Measurements from ENCODE around the gene CIAPIN1.

Gene CIAPIN1

GRCh38 chr16:57419506-57419905 lies 27.7 kb downstream of the CIAPIN1 start:
- no peak for TF ChIP-seq CTCF (IDR thresholded peaks at IDR 0.05; ENCODE audit: low read depth, low read length, missing control alignments)
- in situ Hi-C loops (cut with HindIII; ENCODE audit: low sequenced_read_pairs), result loop anchor here (5.0 to 10.0 kb wide), 4 partner anchors 88 to 237 kb away; no protein-coding TSS in a partner anchor
- no peak overlapping the region for H3K4me3 ChIP-seq (ENCODE audit: low read depth, low read length)
- no peak for DNase-seq (ENCODE audit: low read depth)

- no peak for DNase-seq (ENCODE audit: low read depth)
- in situ Hi-C loops (cut with HindIII; ENCODE audit: low sequenced_read_pairs), result loop anchor here (5.0 to 10.0 kb wide), 4 partner anchors 91 to 234 kb away; no protein-coding TSS in a partner anchor
- H3K4me3 ChIP-seq (ENCODE audit: low read depth, low read length), result no peak overlapping the region
- no peak for TF ChIP-seq CTCF (IDR thresholded peaks at IDR 0.05; ENCODE audit: low read depth, low read length, missing control alignments)
Observed at GRCh38 chr16:57416084-57416483, 31.1 kb downstream of the CIAPIN1 start.

GRCh38 chr16:57413733-57414132 lies 33.5 kb downstream of the CIAPIN1 start:
- in situ Hi-C loops (cut with HindIII; ENCODE audit: low sequenced_read_pairs), result loop anchor here (10.0 kb wide), 2 partner anchors 89 to 119 kb away; no protein-coding TSS in a partner anchor
- DNase-seq (ENCODE audit: low read depth), result no peak
- no peak overlapping the region for H3K4me3 ChIP-seq (ENCODE audit: low read depth, low read length)
- no peak for TF ChIP-seq CTCF (IDR thresholded peaks at IDR 0.05; ENCODE audit: low read depth, low read length, missing control alignments)

- no peak for DNase-seq (ENCODE audit: low read depth)
- H3K4me3 ChIP-seq (ENCODE audit: low read depth, low read length), result no peak overlapping the region
- in situ Hi-C loops (cut with HindIII; ENCODE audit: low sequenced_read_pairs), result loop anchor here (10.0 kb wide), 2 partner anchors 89 to 119 kb away; no protein-coding TSS in a partner anchor
- TF ChIP-seq CTCF (IDR thresholded peaks at IDR 0.05; ENCODE audit: low read depth, low read length, missing control alignments), result no peak
Observed at GRCh38 chr16:57413301-57413730, 33.9 kb downstream of the CIAPIN1 start.

GRCh38 chr16:57412584-57412983 lies 34.6 kb downstream of the CIAPIN1 start:
- in situ Hi-C loops (cut with HindIII; ENCODE audit: low sequenced_read_pairs), result loop anchor here (10.0 kb wide), 2 partner anchors 88 to 118 kb away; no protein-coding TSS in a partner anchor
- no peak overlapping the region for H3K4me3 ChIP-seq (ENCODE audit: low read depth, low read length)
- no peak for TF ChIP-seq CTCF (IDR thresholded peaks at IDR 0.05; ENCODE audit: low read depth, low read length, missing control alignments)
- no peak for DNase-seq (ENCODE audit: low read depth)

GRCh38 chr16:57411362-57411976 lies 35.7 kb downstream of the CIAPIN1 start:
- DNase-seq (ENCODE audit: low read depth), result no peak
- no peak for TF ChIP-seq CTCF (IDR thresholded peaks at IDR 0.05; ENCODE audit: low read depth, low read length, missing control alignments)

More at GRCh38 chr16:57411362-57411976, 35.7 kb downstream of the CIAPIN1 start:
- in situ Hi-C loops (cut with HindIII; ENCODE audit: low sequenced_read_pairs), result loop anchor here (10.0 kb wide), 2 partner anchors 87 to 117 kb away; no protein-coding TSS in a partner anchor
- no peak overlapping the region for H3K4me3 ChIP-seq (ENCODE audit: low read depth, low read length)

Measured in astrocyte of the cerebellum (primary cell).